Tibial artery (tissue), 4 donors: Measurements from ENCODE around the gene UCK2.

ENCODE experiments used
- DNase-seq, 2 donors: peaks; one replicate each; pipeline ENCODE4 v3.0.0-alpha.2; 2019
- H3K27ac ChIP-seq, 2 donors: fragments of 200-600 bp; sonication (generic) in 1 of 2; 1 replicate in 1 of 2; 2 replicates in 1 of 2; pipeline ENCODE4 v1.5.1; 2018 to 2019; ENCODE audit warnings: mild to moderate bottlenecking in 1 of 2
- H3K27me3 ChIP-seq, 2 donors: fragments of 200-600 bp; sonication (generic) in 1 of 2; one replicate each; pipeline versions ENCODE4 v1.5.1 to v1.6.0; 2016 to 2019
- H3K36me3 ChIP-seq, 3 donors: fragments of 200-600 bp; sonication (generic) in 2 of 3; one replicate each; pipeline ENCODE4 v1.5.1; 2016 to 2019; ENCODE audit warnings: mild to moderate bottlenecking in 2 of 3
- H3K4me1 ChIP-seq, 4 donors: fragments of 200-600 bp; sonication (generic) in 2 of 4; 1 replicate in 3 of 4; 2 replicates in 1 of 4; pipeline ENCODE4 v1.5.1; 2016 to 2019
- H3K4me3 ChIP-seq, 2 donors: fragments of 200-600 bp; sonication (generic) in 1 of 2; 1 replicate in 1 of 2; 2 replicates in 1 of 2; pipeline ENCODE4 v1.5.1; 2018 to 2019; ENCODE audit warnings: mild to moderate bottlenecking in 2 of 2
- H3K9me3 ChIP-seq, 3 donors: fragments of 200-600 bp; sonication (generic) in 1 of 3; one replicate each; pipeline ENCODE4 v1.5.1; 2016 to 2019
- CTCF ChIP-seq, 2 experiments: fragments of 200-600 bp in 1 of 2; fragments of 450-650 bp in 1 of 2; IDR thresholded peaks; one replicate each; pipeline ENCODE4 v1.5.1; 2017 to 2019; ENCODE audit warnings: antibody characterized with exemption in 2 of 2, mild to moderate bottlenecking in 1 of 2, moderate library complexity in 1 of 2
- intact Hi-C: fragments of 100-400 bp; cut with DNase I; formaldehyde crosslinking; loops from one replicate; pipeline ENCODE4 v1.15.0; 2023; ENCODE audit warnings: low total_unique reads

UCK2 gene

GRCh38 chr1:165892935-165893334 lies 65.5 kb downstream of the UCK2 start:
- H3K4me1 ChIP-seq = peaks cover 0 to 26% (median 9%) of the 10 kb centered on the region in 4 donors
- H3K36me3 ChIP-seq = peaks cover 0 to 29% (median 23%) of the 10 kb centered on the region in 3 donors
- H3K27ac ChIP-seq = no peak overlapping the region
- H3K27me3 ChIP-seq = no peaks in the 10 kb centered on the region
- H3K9me3 ChIP-seq = no peaks in the 10 kb centered on the region
- no peak overlapping the region for H3K4me3 ChIP-seq
- DNase-seq = no peak
- intact Hi-C loops = no loop called here
- no peak for TF ChIP-seq CTCF (IDR thresholded peaks at IDR 0.05)

GRCh38 chr1:165893507-165893906 lies 66.1 kb downstream of the UCK2 start:
- Histone ChIP-seq H3K4me3 (no peak overlapping the region), H3K27me3 (no peaks in the 10 kb centered on the region), H3K27ac (no peak overlapping the region), H3K4me1 (peaks cover 0 to 32% (median 15%) of the 10 kb centered on the region in 4 donors), H3K9me3 (no peaks in the 10 kb centered on the region), H3K36me3 (peaks cover 0 to 29% (median 23%) of the 10 kb centered on the region in 3 donors)
- intact Hi-C loops = no loop called here
- DNase-seq = no peak
- TF ChIP-seq CTCF (IDR thresholded peaks at IDR 0.05) = no peak

- H3K36me3 ChIP-seq = peaks cover 0 to 29% (median 23%) of the 10 kb centered on the region in 3 donors
- no peak for TF ChIP-seq CTCF (IDR thresholded peaks at IDR 0.05)
- no peak for DNase-seq
- H3K27ac ChIP-seq = no peak overlapping the region
- no peaks in the 10 kb centered on the region for H3K27me3 ChIP-seq
- peaks cover 0 to 43% (median 26%) of the 10 kb centered on the region in 4 donors for H3K4me1 ChIP-seq
- intact Hi-C loops = no loop called here
- H3K4me3 ChIP-seq = no peak overlapping the region
- H3K9me3 ChIP-seq = no peaks in the 10 kb centered on the region
Measured at GRCh38 chr1:165894591-165894990, 67.2 kb downstream of the UCK2 start.

GRCh38 chr1:165895451-165895871 lies 68.0 kb downstream of the UCK2 start:
- peaks cover 4 to 51% (median 34%) of the 10 kb centered on the region in 4 donors for H3K4me1 ChIP-seq
- H3K27me3 ChIP-seq = no peaks in the 10 kb centered on the region
- intact Hi-C loops = loop anchor here (5.0 kb wide), 1 partner anchor 123 kb away; no protein-coding TSS in a partner anchor
- DNase-seq = no peak
- TF ChIP-seq CTCF (IDR thresholded peaks at IDR 0.05) = no peak
- peaks cover 0 to 29% (median 23%) of the 10 kb centered on the region in 3 donors for H3K36me3 ChIP-seq
- no peaks in the 10 kb centered on the region for H3K9me3 ChIP-seq
- peak overlapping the region; percentile 75 to 79 for H3K27ac ChIP-seq
- H3K4me3 ChIP-seq = no peak overlapping the region

- Histone ChIP-seq H3K27ac (peak overlapping the region; percentile 75 to 79), H3K4me3 (no peak overlapping the region), H3K27me3 (no peaks in the 10 kb centered on the region), H3K4me1 (peaks cover 4 to 59% (median 43%) of the 10 kb centered on the region in 4 donors), H3K36me3 (peaks cover 0 to 27% (median 21%) of the 10 kb centered on the region in 3 donors), H3K9me3 (no peaks in the 10 kb centered on the region)
- DNase-seq = peak; percentile 32 to 74
- no peak for TF ChIP-seq CTCF (IDR thresholded peaks at IDR 0.05)
- intact Hi-C loops = loop anchor here (5.0 kb wide), 1 partner anchor 124 kb away; no protein-coding TSS in a partner anchor
Measured at GRCh38 chr1:165896277-165896676, 68.9 kb downstream of the UCK2 start.
